GM18870 (cell line): Measurements from ENCODE around the gene MAP3K6.
"Not testable (repeated sequence)": the region's sequence is repeated elsewhere in the genome, so short reads cannot be mapped to it uniquely, and the experiment has no call there.

Experiments used
- ATAC-seq: cut with Tn5 transposase; IDR thresholded peaks from one replicate; pipeline ENCODE4 v1.9.1; 2021; ENCODE audit warnings: moderate library complexity; ENCODE audit not compliant: unreplicated experiment

The MAP3K6 gene

GRCh38 chr1:27397110-27397509, 30.3 kb upstream of the MAP3K6 start:
- no peak for ATAC-seq

GRCh38 chr1:27395441-27396195, 28.9 kb upstream of the MAP3K6 start:
- ATAC-seq: no peak

GRCh38 chr1:27394925-27395324, 28.2 kb upstream of the MAP3K6 start:
- no peak for ATAC-seq

GRCh38 chr1:27394282-27394658, 27.5 kb upstream of the MAP3K6 start:
- ATAC-seq: no peak

GRCh38 chr1:27393641-27394281, 27.0 kb upstream of the MAP3K6 start:
- ATAC-seq: no peak

- no peak for ATAC-seq
These were observed 26.2 kb upstream of the MAP3K6 start for GRCh38 chr1:27392778-27393635.

GRCh38 chr1:27392096-27392777, 25.5 kb upstream of the MAP3K6 start, which contains the start of gene GPR3:
GPR3 (plus strand) TSS chr1:27392622; CDS start chr1:27393799, 1,177 bp downstream.
- no peak for ATAC-seq

- no peak for ATAC-seq
These were observed 24.8 kb upstream of the MAP3K6 start for GRCh38 chr1:27391511-27392095.

GRCh38 chr1:27388337-27389005, 21.7 kb upstream of the MAP3K6 start:
- no peak for ATAC-seq

GRCh38 chr1:27384797-27385196, 18.0 kb upstream of the MAP3K6 start:
- ATAC-seq: not testable (repeated sequence)

- no peak for ATAC-seq
These were observed 16.9 kb upstream of the MAP3K6 start for GRCh38 chr1:27383661-27384060.

- ATAC-seq: no peak
These were observed 16.4 kb upstream of the MAP3K6 start, which contains the start of gene CD164L2 for GRCh38 chr1:27383039-27383605. CD164L2 (minus strand) TSS chr1:27383333; CDS start chr1:27383239, 94 bp downstream.

- ATAC-seq: no peak
These were observed 15.4 kb upstream of the MAP3K6 start for GRCh38 chr1:27381969-27382762.

GRCh38 chr1:27380766-27381733, 14.3 kb upstream of the MAP3K6 start:
- no peak for ATAC-seq

- ATAC-seq: no peak
These were observed 13.5 kb upstream of the MAP3K6 start for GRCh38 chr1:27380224-27380623.

GRCh38 chr1:27379564-27380122, 12.9 kb upstream of the MAP3K6 start:
- ATAC-seq: no peak

GRCh38 chr1:27377760-27378495, 11.2 kb upstream of the MAP3K6 start:
- ATAC-seq: no peak
